Fibroblast of lung (primary cell): Measurements from ENCODE around the gene LMF1.

Experiments
- CTCF ChIP-seq, 2 donors: IDR thresholded peaks in 1 of 2; conservative IDR thresholded peaks in 1 of 2; 1 replicate in 1 of 2; 2 replicates in 1 of 2; pipeline ENCODE4 v1.5.1; 2011 to 2012; ENCODE audit warnings: low read length in 2 of 2, control low read depth in 1 of 2, inconsistent platforms in 1 of 2, low read depth in 1 of 2, mild to moderate bottlenecking in 1 of 2
- EZH2 ChIP-seq: IDR thresholded peaks from 2 replicates; pipeline ENCODE4 v1.5.1; 2012; ENCODE audit warnings: low read length, control low read depth, mild to moderate bottlenecking; ENCODE audit errors: missing control alignments

GRCh38 chr16:927931-928330 is 42.9 kb downstream of the LMF1 start:
- no peak for TF ChIP-seq CTCF (conservative IDR thresholded peaks at IDR 0.05 in 1 of 2, IDR thresholded peaks at IDR 0.05 in 1 of 2; ENCODE audit: low read depth in 1 of 2, low read length in 2 of 2)
- TF ChIP-seq EZH2: no peak
